Pancreas (tissue), 10 donors: ENCODE data around the gene PRR36. TPM values are rescaled to one million over a fixed set of nuclear protein-coding genes. Genes with fewer than 3 reads are reported as not detected.

ENCODE experiments used
- ATAC-seq, 4 donors: fragments of 200-7000 bp; cut with Tn5 transposase; one replicate each; pipeline versions ENCODE4 v1.8.0 to v1.9.1; 2020; ENCODE audit warnings: mild to moderate bottlenecking in 4 of 4, moderate library complexity in 4 of 4
- DNase-seq, 6 donors: peaks; one replicate each; pipeline ENCODE4 v3.0.0-alpha.2; 2020
- FAIRE-seq: peaks from 2 replicates; lab custom pipeline; 2012; peaks lifted over from hg19 to GRCh38; lab: Jason Lieb, UNC
- H3K27ac ChIP-seq, 4 donors: fragments of 200-600 bp; sonication (generic); 1 replicate in 3 of 4; 2 replicates in 1 of 4; pipeline versions ENCODE4 v1.5.0 to v1.8.0; 2020
- H3K27me3 ChIP-seq, 4 donors: fragments of 200-600 bp; one replicate each; pipeline ENCODE4 v1.8.0; 2021
- H3K36me3 ChIP-seq, 3 donors: fragments of 200-600 bp; sonication (generic) in 1 of 3; one replicate each; pipeline versions ENCODE4 v1.5.0 to v1.8.0; 2020 to 2021
- H3K4me1 ChIP-seq, 3 donors: fragments of 200-600 bp; one replicate each; pipeline ENCODE4 v1.8.0; 2021
- H3K4me3 ChIP-seq, 4 donors: fragments of 200-600 bp; sonication (generic) in 2 of 4; one replicate each; pipeline versions ENCODE4 v1.5.0 to v1.8.0; 2020 to 2021
- H3K9me3 ChIP-seq, 4 donors: fragments of 200-600 bp; one replicate each; pipeline ENCODE4 v1.8.0; 2021
- WGBS, 2 donors: extraction: QIAGEN DNeasy Blood & Tissue Kit; methylation state at CpG; one replicate each; pipeline ENCODE4 v1.1.7; 2013; 5-methylcytosine and 5-hydroxymethylcytosine counted together
- intact Hi-C, 3 donors: fragments of 100-400 bp; cut with DNase I; formaldehyde crosslinking; loops; one replicate each; pipeline versions ENCODE4 v1.11.1 to v1.14.2; 2022
- polyA plus RNA-seq, 2 donors: library from polyadenylated mRNA; stranded (reverse); fragments of 200-250 nt; gene quantifications; one replicate each; pipeline ENCODE4 v1.2.3, GENCODE V29; 2013
- total RNA-seq, 6 donors: library from RNA; stranded (reverse); fragmentation: NEBNext Ultra II Directional in 4 of 6; extraction: Animal tissue kit (Norgen Biotek cat#: 25700) in 4 of 6; gene quantifications; one replicate each; pipeline versions ENCODE4 v1.2.1 to v1.2.4, GENCODE V29; 2021 to 2023
- TF ChIP-seq, protein P1 (sequence below), 4 donors: fragments of 200-600 bp; sonication (generic) in 3 of 4; IDR thresholded peaks; one replicate each; pipeline versions ENCODE4 v1.5.0 to v1.8.0; 2021; ENCODE audit warnings: antibody characterized with exemption in 4 of 4
- donor health status: healthy with polysubstance abuse.
- donor health status: DM: no; HTN: no; CAD: no; lungs with moderate emphysema.
- donor health status: DM: no; HTN: no; CAD: no.
- donor health status: control.
- donor health status: control.
- donor health status: Bipolar disorder and iron deficiency.
- donor health status: DM: yes; HTN: yes; CAD: no.
- donor health status: DM: no; HTN: no; CAD: no.
- donor health status: DM: no; HTN: no; CAD: no.
- donor health status: DM: yes; HTN: yes; CAD: no.

Gene PRR36
- total and polyA plus RNA-seq, 8 donors, result 1.6 to 3.1 (median 2.0) TPM

- 80 to 91% methylated on average over 2 of the region's 2 CpGs for WGBS, 2 donors
- TF ChIP-seq, protein P1, sequence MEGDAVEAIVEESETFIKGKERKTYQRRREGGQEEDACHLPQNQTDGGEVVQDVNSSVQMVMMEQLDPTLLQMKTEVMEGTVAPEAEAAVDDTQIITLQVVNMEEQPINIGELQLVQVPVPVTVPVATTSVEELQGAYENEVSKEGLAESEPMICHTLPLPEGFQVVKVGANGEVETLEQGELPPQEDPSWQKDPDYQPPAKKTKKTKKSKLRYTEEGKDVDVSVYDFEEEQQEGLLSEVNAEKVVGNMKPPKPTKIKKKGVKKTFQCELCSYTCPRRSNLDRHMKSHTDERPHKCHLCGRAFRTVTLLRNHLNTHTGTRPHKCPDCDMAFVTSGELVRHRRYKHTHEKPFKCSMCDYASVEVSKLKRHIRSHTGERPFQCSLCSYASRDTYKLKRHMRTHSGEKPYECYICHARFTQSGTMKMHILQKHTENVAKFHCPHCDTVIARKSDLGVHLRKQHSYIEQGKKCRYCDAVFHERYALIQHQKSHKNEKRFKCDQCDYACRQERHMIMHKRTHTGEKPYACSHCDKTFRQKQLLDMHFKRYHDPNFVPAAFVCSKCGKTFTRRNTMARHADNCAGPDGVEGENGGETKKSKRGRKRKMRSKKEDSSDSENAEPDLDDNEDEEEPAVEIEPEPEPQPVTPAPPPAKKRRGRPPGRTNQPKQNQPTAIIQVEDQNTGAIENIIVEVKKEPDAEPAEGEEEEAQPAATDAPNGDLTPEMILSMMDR (IDR thresholded peaks at IDR 0.05), result no peak
- no peak for ATAC-seq
- Histone ChIP-seq H3K36me3 (no peaks in the 10 kb centered on the region), H3K4me3 (no peak overlapping the region), H3K27me3 (no peaks in the 10 kb centered on the region), H3K9me3 (no peaks in the 10 kb centered on the region), H3K4me1 (no peaks in the 10 kb centered on the region), H3K27ac (no peak overlapping the region)
- no peak for DNase-seq
- no peak for FAIRE-seq
- intact Hi-C loops, result no loop called here
Observed at GRCh38 chr19:7883796-7884570, 9.8 kb upstream of the PRR36 start.

- Histone ChIP-seq H3K27ac (no peak overlapping the region), H3K4me3 (no peak overlapping the region), H3K27me3 (no peaks in the 10 kb centered on the region), H3K4me1 (no peaks in the 10 kb centered on the region), H3K36me3 (no peaks in the 10 kb centered on the region), H3K9me3 (no peaks in the 10 kb centered on the region)
- WGBS, 2 donors, result 75 to 84% methylated on average over 4 of the region's 4 CpGs
- intact Hi-C loops, result no loop called here
- DNase-seq (no peak), FAIRE-seq (no peak), ATAC-seq (no peak)
- TF ChIP-seq, protein P1 (IDR thresholded peaks at IDR 0.05), result no peak
Observed at GRCh38 chr19:7883105-7883504, 8.9 kb upstream of the PRR36 start.

DNA sequence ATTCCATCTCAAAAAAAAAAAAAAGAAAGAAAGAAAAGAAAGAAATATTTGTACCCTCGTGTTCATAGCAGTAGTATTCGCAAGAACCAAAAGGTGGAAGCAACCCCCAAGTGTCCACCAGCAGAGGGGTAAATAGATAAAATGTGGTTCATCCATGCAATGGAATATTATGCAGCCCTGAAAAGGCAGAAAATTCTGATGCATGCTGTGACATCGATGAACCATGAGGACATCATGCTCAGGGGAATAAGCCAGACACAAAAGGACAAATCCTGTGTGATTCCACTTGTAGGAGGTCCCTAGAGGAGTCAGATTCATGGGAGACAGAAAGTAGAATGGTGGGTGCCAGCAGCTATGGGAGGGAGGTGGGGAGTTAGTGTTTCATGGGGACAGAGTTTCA is 7.7 kb upstream of the PRR36 start:
- FAIRE-seq (no peak), ATAC-seq (no peak), DNase-seq (no peak)
- no peaks in the 10 kb centered on the region for H3K4me1 ChIP-seq
- no peak overlapping the region for H3K27ac ChIP-seq
- no peaks in the 10 kb centered on the region for H3K27me3 ChIP-seq
- 83 to 87% methylated on average over 3 of the region's 3 CpGs for WGBS, 2 donors
- no peaks in the 10 kb centered on the region for H3K36me3 ChIP-seq
- H3K4me3 ChIP-seq, result no peak overlapping the region
- H3K9me3 ChIP-seq, result no peaks in the 10 kb centered on the region
- intact Hi-C loops, result no loop called here
- TF ChIP-seq, protein P1 (IDR thresholded peaks at IDR 0.05), result no peak

- FAIRE-seq (no peak), ATAC-seq (no peak), DNase-seq (no peak)
- TF ChIP-seq, protein P1 (IDR thresholded peaks at IDR 0.05), result no peak
- Histone ChIP-seq H3K27me3 (no peaks in the 10 kb centered on the region), H3K36me3 (no peaks in the 10 kb centered on the region), H3K4me1 (no peaks in the 10 kb centered on the region), H3K27ac (no peak overlapping the region), H3K9me3 (no peaks in the 10 kb centered on the region), H3K4me3 (no peak overlapping the region)
- intact Hi-C loops, result no loop called here
- 77 to 85% methylated on average over 19 of the region's 19 CpGs for WGBS, 2 donors
Observed at GRCh38 chr19:7879836-7880235, 5.6 kb upstream of the PRR36 start.

DNA sequence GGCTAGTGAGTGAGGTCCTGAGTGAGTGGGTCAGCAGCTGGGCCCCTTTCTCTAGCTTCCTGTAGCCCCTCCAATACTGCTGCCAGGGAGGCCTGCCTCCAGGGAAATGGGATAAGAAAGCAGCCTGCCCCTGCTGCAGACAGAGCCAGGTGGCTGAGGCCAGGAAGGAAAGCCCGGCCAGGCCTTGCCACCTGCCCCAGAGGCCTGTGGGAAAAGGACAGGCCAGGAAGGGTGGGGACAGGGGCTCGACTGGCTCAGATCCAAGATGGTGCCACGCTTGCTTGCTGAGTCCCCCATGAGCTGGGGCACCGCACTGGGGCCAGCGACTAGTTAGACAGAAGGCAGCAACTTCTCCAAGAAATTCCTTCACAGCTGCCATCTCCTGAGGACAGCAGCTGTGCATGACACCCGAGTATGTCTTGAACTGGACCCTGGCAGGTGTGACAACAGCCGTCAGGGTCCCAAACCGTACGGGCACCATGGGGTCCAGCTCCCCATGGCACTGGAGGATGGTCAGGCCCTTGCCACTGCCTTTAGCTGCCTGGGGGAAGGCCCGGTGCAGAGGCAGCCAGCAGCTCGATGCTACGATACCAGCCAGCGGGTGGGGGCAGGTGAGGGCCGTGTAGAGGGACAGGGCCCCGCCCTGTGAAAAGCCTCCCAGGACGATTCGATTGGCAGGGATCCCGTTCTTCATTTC is 5.1 kb upstream of the PRR36 start:
- DNase-seq (peak in 1 of 6 donors; percentile 41), ATAC-seq (no peak), FAIRE-seq (no peak)
- intact Hi-C loops, result no loop called here
- Histone ChIP-seq H3K27ac (no peak overlapping the region), H3K4me3 (no peak overlapping the region), H3K36me3 (no peaks in the 10 kb centered on the region), H3K4me1 (no peaks in the 10 kb centered on the region), H3K27me3 (no peaks in the 10 kb centered on the region), H3K9me3 (no peaks in the 10 kb centered on the region)
- whole genome bisulfite sequencing, 2 donors, result 68 to 70% methylated on average over 18 of the region's 18 CpGs
- TF ChIP-seq, protein P1 (IDR thresholded peaks at IDR 0.05), result no peak
